Cardiac fibroblast (primary cell): ENCODE results near the gene CADM2.

Source experiments
- DNase-seq, 2 donors: peaks; one replicate each; pipeline versions ENCODE4 v3.0.0 to v3.0.0-alpha.2; 2010; ENCODE audit warnings: low read depth in 2 of 2
- H3K4me3 ChIP-seq, 2 donors: replicated peaks in 1 of 2; 1 replicate in 1 of 2; 2 replicates in 1 of 2; pipeline ENCODE4 v1.5.1; 2011; ENCODE audit warnings: low read depth in 2 of 2, low read length in 2 of 2, mild to moderate bottlenecking in 2 of 2, moderate library complexity in 1 of 2
- TF ChIP-seq, protein P1 (sequence below): IDR thresholded peaks from one replicate; pipeline ENCODE4 v1.5.1; 2011; ENCODE audit warnings: low read depth, mild to moderate bottlenecking, low read length, inconsistent platforms

CADM2 gene

DNA sequence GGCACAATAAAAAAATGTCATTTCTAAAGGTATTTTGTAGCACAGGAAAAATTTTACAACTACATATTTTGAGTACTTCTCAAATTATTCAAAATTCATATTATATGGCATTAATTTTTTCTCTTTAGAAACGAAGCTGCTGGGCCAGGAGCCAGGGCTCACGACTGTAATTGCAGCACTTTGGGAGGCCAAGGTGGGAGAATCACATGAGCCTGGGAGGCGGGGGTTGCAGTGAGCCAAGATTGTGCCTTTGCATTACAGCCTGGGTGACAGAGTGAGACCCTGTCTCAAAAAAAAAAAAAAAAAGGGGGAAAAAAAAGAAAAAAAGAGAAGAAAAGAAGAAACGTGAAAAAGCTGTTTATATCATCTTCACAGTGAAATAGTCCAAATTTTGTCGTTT, 62.0 kb downstream of the CADM2 start:
- TF ChIP-seq, protein P1, sequence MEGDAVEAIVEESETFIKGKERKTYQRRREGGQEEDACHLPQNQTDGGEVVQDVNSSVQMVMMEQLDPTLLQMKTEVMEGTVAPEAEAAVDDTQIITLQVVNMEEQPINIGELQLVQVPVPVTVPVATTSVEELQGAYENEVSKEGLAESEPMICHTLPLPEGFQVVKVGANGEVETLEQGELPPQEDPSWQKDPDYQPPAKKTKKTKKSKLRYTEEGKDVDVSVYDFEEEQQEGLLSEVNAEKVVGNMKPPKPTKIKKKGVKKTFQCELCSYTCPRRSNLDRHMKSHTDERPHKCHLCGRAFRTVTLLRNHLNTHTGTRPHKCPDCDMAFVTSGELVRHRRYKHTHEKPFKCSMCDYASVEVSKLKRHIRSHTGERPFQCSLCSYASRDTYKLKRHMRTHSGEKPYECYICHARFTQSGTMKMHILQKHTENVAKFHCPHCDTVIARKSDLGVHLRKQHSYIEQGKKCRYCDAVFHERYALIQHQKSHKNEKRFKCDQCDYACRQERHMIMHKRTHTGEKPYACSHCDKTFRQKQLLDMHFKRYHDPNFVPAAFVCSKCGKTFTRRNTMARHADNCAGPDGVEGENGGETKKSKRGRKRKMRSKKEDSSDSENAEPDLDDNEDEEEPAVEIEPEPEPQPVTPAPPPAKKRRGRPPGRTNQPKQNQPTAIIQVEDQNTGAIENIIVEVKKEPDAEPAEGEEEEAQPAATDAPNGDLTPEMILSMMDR: no peak
- H3K4me3 ChIP-seq: no peak overlapping the region

GRCh38 chr3:85030052-85030451, 71.3 kb downstream of the CADM2 start:
- TF ChIP-seq, protein P1: no peak
- no peak for DNase-seq
- H3K4me3 ChIP-seq: no peak overlapping the region

More for the DNA sequence above, 62.0 kb downstream of the CADM2 start:
- no peak for DNase-seq

DNA sequence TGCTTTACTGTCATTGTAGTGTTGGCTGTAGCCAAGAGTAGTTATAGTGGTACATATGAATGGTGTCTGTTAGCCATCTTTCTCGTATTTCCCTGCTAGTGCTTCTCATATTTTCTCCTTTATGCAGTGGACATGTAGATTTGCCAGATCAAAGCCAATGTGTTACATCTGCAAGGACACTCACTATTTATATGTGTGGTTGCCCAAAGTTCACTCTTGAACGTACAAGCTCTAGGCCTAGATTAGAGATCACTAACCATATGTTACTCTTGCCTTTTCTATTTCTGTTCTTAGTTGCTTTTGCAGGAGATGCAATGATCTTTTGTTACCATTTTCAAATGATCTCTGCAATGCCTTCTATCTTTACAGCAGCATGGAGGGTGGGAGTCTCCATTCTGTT, 78.4 kb downstream of the CADM2 start:
- TF ChIP-seq, protein P1: no peak
- H3K4me3 ChIP-seq: no peak overlapping the region
- DNase-seq: no peak

GRCh38 chr3:85041001-85041400, 82.2 kb downstream of the CADM2 start:
- H3K4me3 ChIP-seq: no peak overlapping the region
- TF ChIP-seq, protein P1: no peak
- DNase-seq: no peak

DNA sequence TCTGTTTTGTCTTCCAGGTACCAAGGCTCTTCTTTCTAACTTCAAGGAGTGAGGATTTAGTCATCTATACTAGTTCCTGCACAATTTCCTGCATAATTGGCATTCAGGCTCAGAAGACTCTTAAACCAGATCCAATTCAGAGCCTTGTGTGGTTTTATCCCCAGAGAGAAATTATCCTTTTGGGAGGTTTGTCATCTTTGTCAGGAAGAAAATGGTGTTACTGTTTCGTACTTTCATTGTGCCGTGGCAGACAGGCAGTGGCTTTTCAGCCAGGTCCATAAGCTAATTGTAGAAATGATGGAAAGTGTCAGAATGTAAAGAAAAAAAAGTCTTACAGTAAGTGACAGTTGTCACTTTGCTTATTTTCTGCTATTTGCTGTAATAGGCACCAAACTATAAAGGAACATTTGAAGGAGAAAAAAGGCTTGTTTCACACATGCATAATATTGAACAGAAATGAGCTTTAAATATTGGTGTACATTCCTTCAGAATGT, 82.8 kb downstream of the CADM2 start:
- TF ChIP-seq, protein P1: no peak
- no peak for DNase-seq
- H3K4me3 ChIP-seq: no peak overlapping the region

DNA sequence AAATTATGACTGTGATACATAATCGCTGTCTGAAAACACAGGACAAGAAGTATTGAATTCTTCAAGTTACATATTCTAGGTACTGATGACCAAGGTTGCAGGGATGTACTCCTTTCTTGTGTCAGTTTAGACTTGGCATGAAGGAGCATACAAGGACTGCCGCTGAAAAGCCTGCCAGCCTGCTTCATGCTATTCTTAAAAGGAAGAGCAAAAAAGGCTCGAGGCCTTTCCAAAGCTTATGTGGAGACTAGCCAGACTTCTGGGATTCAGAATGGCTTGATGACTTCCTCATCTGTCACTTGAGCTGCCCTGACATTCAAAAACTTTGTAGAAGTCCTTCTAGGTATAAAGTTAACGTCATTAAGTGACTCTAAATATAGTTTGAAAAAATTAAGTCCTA, 92.0 kb downstream of the CADM2 start:
- TF ChIP-seq, protein P1: no peak
- no peak overlapping the region for H3K4me3 ChIP-seq
- no peak for DNase-seq

- H3K4me3 ChIP-seq: no peak overlapping the region
- no peak for DNase-seq
- TF ChIP-seq, protein P1: no peak
Measured at GRCh38 chr3:85051786-85052185, 93.0 kb downstream of the CADM2 start.
